Activated CD4-positive, alpha-beta T cell treated with anti-CD3 and anti-CD28 coated beads, Interleukin-2, amount 10 ng/mL, durations not matched to agents 24 days and 14 days (primary cell): ENCODE measurements around the gene FIGNL1. TPM values are rescaled to one million over a fixed set of nuclear protein-coding genes. Genes with fewer than 3 reads are reported as not detected.

Experiments used
- DNase-seq: peaks from one replicate; pipeline ENCODE4 v3.0.0; 2022
- H3K27ac Mint-ChIP-seq: one replicate; pipeline ENCODE4 v1.8.0; 2022; ENCODE audit warnings: mild to moderate bottlenecking, mixed read lengths
- H3K27me3 Mint-ChIP-seq: one replicate; pipeline ENCODE4 v1.8.0; 2022; ENCODE audit warnings: mixed read lengths
- H3K36me3 Mint-ChIP-seq: one replicate; pipeline ENCODE4 v1.8.0; 2022; ENCODE audit warnings: low read depth, mild to moderate bottlenecking, mixed read lengths
- H3K4me1 Mint-ChIP-seq: one replicate; pipeline ENCODE4 v1.8.0; 2021; ENCODE audit warnings: mixed read lengths
- H3K4me3 Mint-ChIP-seq: one replicate; pipeline ENCODE4 v1.8.0; 2022; ENCODE audit warnings: mild to moderate bottlenecking, moderate library complexity, mixed read lengths
- H3K9me3 Mint-ChIP-seq: one replicate; pipeline ENCODE4 v1.8.0; 2021; ENCODE audit warnings: mixed read lengths
- intact Hi-C: fragments of 100-400 bp; cut with micrococcal nuclease; formaldehyde crosslinking; loops from one replicate; pipeline ENCODE4 v1.15.1; 2023
- total RNA-seq: library from RNA; stranded (reverse); gene quantifications from 2 replicates; pipeline ENCODE4 v1.2.3, GENCODE V29; 2022

Gene FIGNL1
- total RNA-seq, 1 donor from 2014 or later: 44.7 TPM

DNA sequence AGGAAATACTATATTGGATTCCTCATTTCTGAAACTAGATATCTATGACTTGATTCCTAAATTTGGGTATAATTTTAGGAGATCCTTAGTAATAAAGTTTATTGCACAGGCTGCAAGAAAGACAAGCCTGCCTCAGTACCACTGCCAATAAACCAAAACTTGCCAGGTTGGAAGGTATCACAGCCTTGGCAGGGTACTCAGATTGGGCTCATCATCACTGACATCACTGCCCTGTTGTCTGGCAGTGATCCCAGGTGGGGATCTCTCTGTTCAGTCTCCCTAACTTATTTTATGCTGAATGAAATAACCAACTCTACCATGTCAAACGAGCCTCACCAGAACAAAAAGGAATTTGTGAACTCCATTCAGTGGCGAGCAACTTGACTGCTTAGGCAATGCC lies 18.8 kb downstream of the FIGNL1 start:
- Mint-ChIP-seq H3K4me3 (no peak overlapping the region), H3K36me3 (no peaks in the 10 kb centered on the region), H3K27ac (no peak overlapping the region), H3K9me3 (no peaks in the 10 kb centered on the region), H3K27me3 (no peaks in the 10 kb centered on the region), H3K4me1 (peaks cover 2% of the 10 kb centered on the region)
- intact Hi-C loops: no loop called here
- no peak for DNase-seq

DNA sequence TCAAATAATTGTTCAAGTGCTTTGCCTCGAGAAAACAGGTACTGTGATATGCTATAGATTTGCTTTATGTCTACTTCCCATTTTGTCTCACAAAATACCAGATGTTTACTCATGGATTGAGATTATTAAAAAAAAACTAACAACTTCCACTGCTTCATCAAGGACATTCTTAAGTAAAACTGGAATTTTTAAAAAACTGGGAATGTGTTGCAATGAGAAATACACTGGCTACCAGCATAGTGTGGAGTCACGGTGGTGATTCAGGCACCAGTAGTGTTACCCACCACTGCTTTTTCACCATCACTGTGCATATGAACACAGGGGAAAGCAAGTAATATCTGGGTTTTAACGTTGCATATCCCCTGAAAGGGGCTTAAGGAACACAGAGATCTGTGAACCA lies 21.2 kb downstream of the FIGNL1 start:
- no peak overlapping the region for H3K27ac Mint-ChIP-seq
- no peaks in the 10 kb centered on the region for H3K4me1 Mint-ChIP-seq
- no peak overlapping the region for H3K4me3 Mint-ChIP-seq
- no peak for DNase-seq
- H3K9me3 Mint-ChIP-seq: no peaks in the 10 kb centered on the region
- intact Hi-C loops: no loop called here
- no peaks in the 10 kb centered on the region for H3K27me3 Mint-ChIP-seq
- H3K36me3 Mint-ChIP-seq: no peaks in the 10 kb centered on the region

DNA sequence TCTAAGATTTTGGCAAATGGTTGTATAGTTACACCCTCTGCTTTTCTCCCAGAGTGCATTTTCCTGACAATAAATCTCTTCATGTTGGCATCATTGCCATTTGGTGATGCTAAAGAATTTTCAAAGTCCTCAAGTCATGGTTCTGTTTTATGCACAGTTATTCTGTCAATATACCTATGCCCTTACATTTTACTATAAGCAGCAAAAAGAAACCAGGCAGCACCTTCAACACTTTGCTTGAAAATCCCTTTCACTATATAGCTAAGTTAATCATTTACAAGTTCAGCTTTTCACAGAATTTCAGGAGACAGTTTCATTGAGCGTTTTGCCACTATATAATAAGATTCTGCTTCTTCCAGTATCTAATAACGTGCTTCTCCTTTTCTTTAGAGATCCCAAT lies 22.6 kb downstream of the FIGNL1 start:
- no peak for DNase-seq
- Mint-ChIP-seq H3K27me3 (no peaks in the 10 kb centered on the region), H3K27ac (no peak overlapping the region), H3K4me1 (no peaks in the 10 kb centered on the region), H3K4me3 (no peak overlapping the region), H3K36me3 (no peaks in the 10 kb centered on the region), H3K9me3 (no peaks in the 10 kb centered on the region)
- intact Hi-C loops: no loop called here

DNA sequence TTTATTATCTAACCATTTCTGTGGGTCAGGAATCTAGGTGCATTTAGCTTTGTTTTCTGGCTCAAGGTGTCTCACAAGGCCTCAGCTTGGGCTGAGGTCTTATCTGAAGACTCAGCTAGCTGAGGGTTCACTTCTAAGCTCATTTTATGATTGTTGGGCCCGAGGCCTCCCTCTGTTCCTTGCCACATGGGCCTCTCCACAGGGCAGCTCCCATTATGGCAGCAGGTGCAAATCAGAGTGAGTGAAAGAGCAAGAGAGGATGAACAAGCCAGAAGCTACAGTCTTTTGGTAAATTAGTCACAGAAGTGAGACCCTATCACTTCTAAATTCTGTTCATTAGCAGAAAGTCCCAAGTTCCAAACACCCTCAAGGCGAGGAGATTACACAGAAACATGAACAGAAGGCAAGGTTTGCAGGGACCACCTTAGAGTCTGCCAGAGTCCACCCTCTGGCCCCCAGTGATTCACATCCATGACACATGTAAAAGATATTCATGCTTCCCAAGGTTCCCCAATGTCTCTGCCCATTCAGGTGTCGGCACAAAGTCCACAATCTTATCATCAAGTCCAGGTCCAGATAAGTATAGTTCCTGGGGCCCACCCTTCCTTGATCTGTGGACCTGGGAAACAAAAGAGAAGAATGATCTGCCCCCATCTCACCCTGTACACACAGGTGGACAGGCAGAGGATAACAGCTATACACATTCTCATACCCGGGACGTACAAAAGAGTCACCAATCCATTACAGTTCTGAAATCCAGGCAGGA lies 23.7 kb downstream of the FIGNL1 start:
- H3K27ac Mint-ChIP-seq: no peak overlapping the region
- DNase-seq: peak; percentile 48
- intact Hi-C loops: no loop called here
- no peak overlapping the region for H3K4me3 Mint-ChIP-seq
- H3K4me1 Mint-ChIP-seq: no peaks in the 10 kb centered on the region
- no peaks in the 10 kb centered on the region for H3K9me3 Mint-ChIP-seq
- no peaks in the 10 kb centered on the region for H3K27me3 Mint-ChIP-seq
- no peaks in the 10 kb centered on the region for H3K36me3 Mint-ChIP-seq

DNA sequence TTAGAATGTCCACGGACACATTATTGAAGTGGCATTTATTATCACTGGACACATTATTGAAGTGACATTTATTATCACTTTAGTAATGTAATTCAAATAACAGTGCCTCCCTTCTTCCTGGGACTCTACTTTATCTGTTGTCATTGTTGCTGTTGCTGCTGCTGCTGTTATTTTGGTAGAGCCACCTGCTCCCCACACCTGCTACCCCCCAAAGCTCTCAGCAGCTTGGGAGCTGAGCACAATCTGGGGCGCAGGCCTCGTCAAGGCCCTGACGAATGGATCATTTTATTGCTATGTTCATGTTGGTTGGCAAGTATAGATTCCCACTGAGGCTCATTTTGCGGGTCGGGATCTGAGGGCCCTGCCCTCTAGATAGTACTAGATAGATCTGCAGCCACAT lies 24.8 kb downstream of the FIGNL1 start:
- no peaks in the 10 kb centered on the region for H3K36me3 Mint-ChIP-seq
- H3K4me1 Mint-ChIP-seq: no peaks in the 10 kb centered on the region
- H3K27me3 Mint-ChIP-seq: no peaks in the 10 kb centered on the region
- no peak for DNase-seq
- no peak overlapping the region for H3K27ac Mint-ChIP-seq
- H3K4me3 Mint-ChIP-seq: no peak overlapping the region
- no peaks in the 10 kb centered on the region for H3K9me3 Mint-ChIP-seq
- intact Hi-C loops: no loop called here

DNA sequence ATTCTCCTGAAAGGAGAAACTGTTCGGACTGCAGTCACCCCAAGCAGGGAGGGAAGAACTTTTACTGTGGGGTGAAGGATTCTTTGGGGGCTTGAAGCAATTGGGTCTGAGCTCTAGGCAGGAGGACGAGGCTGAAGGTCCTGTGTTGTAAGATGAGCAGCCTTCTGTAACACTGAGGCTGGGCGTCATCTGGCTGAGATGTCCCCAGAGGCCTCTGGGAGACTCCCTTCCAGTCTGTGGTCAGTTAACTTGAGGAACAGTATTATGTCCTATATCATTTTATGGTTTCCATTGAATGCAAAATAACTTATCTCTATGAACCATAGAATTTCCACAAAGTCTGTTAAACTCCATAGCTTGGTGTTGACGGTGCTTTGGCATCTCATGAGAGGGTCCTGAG lies 26.3 kb downstream of the FIGNL1 start:
- intact Hi-C loops: no loop called here
- Mint-ChIP-seq H3K27me3 (no peaks in the 10 kb centered on the region), H3K9me3 (no peaks in the 10 kb centered on the region), H3K4me1 (no peaks in the 10 kb centered on the region), H3K27ac (no peak overlapping the region), H3K36me3 (no peaks in the 10 kb centered on the region), H3K4me3 (no peak overlapping the region)
- DNase-seq: no peak

DNA sequence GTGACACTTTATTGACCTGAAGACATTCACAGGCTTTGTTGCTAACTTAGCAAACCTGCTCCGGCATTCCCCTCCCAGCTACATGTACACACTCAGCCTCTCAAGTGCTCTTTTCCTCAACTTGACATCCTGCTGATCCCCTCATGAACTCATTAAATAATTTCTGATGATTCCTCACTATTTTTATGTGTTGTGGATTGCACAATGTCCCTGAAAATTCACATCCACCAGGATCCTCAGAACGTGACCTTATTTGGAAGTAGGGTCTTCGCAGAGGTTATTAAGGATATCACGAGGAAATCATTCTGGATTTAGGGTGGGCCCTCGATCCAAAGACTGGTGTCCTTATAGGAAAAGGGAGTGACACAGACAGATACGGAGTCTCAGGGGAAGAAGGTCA lies 27.3 kb downstream of the FIGNL1 start:
- H3K36me3 Mint-ChIP-seq: no peaks in the 10 kb centered on the region
- H3K27ac Mint-ChIP-seq: no peak overlapping the region
- DNase-seq: no peak
- no peaks in the 10 kb centered on the region for H3K27me3 Mint-ChIP-seq
- H3K4me1 Mint-ChIP-seq: peaks cover 3% of the 10 kb centered on the region
- intact Hi-C loops: no loop called here
- no peak overlapping the region for H3K4me3 Mint-ChIP-seq
- H3K9me3 Mint-ChIP-seq: no peaks in the 10 kb centered on the region

DNA sequence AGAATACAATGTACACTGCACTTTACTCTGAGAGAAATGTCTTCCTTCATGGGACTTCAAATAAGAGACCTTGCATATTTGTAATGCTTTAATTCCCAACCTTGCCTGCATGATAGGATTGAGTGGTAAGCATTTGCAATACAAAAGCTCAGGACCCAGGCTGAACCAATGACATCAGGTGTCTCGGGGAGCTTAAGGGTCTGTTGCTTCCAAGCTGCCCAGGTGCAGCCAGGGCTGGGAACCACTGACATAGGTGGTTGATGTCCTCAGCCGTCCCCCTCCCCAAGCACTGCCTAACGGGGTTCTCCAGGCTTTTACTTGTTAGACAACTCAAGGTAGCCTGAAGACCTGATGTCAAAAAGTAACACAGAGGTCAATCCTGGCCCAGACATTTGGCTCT lies 29.1 kb downstream of the FIGNL1 start:
- no peaks in the 10 kb centered on the region for H3K27me3 Mint-ChIP-seq
- H3K27ac Mint-ChIP-seq: no peak overlapping the region
- no peak overlapping the region for H3K4me3 Mint-ChIP-seq
- DNase-seq: peak; percentile 54
- H3K36me3 Mint-ChIP-seq: no peaks in the 10 kb centered on the region
- intact Hi-C loops: no loop called here
- H3K4me1 Mint-ChIP-seq: peaks cover 20% of the 10 kb centered on the region
- no peaks in the 10 kb centered on the region for H3K9me3 Mint-ChIP-seq

DNA sequence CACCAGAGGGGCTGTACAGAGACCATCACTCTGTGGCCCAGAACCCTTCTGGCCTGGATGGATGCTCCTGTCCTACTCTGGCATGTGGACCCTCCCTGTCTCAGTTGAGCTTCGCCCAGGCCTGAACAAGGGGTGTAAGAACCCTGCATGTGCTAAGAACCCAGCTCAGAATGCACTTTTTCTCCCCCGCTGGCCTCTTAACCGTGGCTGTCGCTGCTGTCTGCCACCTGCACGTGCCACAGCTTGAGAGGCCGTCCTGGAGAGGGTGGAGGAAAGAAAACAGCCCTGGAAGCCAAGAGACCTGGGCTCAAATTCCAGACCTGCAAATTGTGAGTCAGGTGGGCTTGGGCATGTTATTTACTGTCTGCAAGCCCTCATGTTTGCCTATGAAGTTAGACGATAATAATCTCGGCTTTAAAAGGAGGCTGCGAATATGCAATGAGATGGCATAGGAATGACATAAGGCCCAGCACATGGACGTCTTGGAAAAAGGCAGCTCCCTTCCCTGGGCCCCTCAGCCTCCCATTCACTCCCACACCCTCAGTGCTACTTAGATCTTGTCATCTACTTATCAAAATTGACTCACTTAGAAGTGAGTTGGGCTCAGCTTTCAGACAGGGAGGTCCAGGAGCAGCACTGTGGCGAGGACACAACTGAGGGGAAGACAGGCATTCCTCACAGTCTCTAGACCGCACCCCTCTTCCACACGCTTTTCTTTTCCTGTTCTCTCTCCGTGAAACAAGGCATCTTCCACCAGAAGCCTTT lies 31.4 kb downstream of the FIGNL1 start:
- intact Hi-C loops: loop anchor here (1.0 kb wide), 5 partner anchors 21 to 326 kb away; no protein-coding TSS in a partner anchor
- H3K4me3 Mint-ChIP-seq: no peak overlapping the region
- peak; percentile 52 for DNase-seq
- no peak overlapping the region for H3K27ac Mint-ChIP-seq
- H3K9me3 Mint-ChIP-seq: no peaks in the 10 kb centered on the region
- no peaks in the 10 kb centered on the region for H3K27me3 Mint-ChIP-seq
- H3K4me1 Mint-ChIP-seq: peaks cover 31% of the 10 kb centered on the region
- no peaks in the 10 kb centered on the region for H3K36me3 Mint-ChIP-seq

DNA sequence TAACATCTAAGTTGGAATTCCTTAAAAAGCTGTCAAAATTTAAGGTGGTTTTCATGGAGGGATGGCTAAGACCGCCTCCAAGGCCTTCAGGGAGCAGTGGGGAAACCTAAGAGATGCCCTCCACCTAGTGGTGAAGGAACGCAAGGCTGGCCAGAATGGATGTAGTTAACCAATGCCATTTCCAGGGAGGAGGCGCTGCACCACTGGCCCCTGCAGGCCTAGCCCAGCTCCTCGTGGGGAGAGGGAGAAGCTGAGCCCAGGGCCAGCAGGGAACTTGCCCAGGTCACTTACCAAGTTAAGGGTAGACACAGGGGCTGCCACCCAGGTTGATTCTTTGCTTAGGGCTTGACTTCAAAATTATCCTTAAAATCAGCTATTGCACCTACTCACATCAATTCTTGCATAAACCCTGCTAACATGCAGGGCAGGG lies 32.0 kb downstream of the FIGNL1 start:
- peak; percentile 92 for DNase-seq
- H3K36me3 Mint-ChIP-seq: no peaks in the 10 kb centered on the region

DNA sequence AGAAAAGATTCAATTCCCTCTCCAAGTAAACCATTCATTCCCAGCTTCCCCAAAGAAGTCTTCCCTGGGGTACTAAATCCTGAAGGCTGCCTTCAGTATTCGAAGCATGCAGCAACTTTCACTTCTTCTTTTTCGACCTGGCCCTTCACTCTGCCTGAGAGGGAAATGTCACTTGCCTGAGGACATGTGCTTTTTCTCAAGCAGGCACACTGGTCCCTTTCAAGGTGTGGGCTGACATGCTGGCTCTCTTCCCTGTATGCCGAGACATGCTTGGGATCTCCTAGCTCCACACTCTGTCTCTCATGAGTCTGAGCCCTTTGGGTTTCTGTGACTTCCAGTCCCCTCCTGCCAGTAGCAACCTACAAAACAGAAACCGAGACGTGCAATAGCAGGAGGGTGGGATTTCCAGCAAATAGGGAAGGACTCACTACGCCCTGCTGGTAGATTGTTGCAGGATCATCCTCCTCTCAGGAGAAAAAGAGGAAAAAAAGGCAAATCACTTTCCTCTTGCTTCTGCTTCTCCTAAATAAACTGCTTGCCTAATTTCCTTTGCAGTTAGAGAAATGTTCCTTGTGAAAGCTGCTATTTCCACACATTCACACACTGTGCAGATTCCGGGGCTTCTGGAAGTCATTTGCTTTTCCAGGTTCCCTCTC lies 33.5 kb downstream of the FIGNL1 start:
- intact Hi-C loops: no loop called here
- Mint-ChIP-seq H3K36me3 (no peaks in the 10 kb centered on the region), H3K27me3 (no peaks in the 10 kb centered on the region), H3K4me1 (peaks cover 32% of the 10 kb centered on the region), H3K4me3 (peak overlapping the region; percentile 79), H3K9me3 (no peaks in the 10 kb centered on the region), H3K27ac (peak overlapping the region; percentile 75)
- DNase-seq: peak; percentile 72

More for the DNA sequence above, 32.0 kb downstream of the FIGNL1 start:
- no peaks in the 10 kb centered on the region for H3K27me3 Mint-ChIP-seq
- peaks cover 31% of the 10 kb centered on the region for H3K4me1 Mint-ChIP-seq
- H3K4me3 Mint-ChIP-seq: no peak overlapping the region
- H3K27ac Mint-ChIP-seq: no peak overlapping the region
- H3K9me3 Mint-ChIP-seq: no peaks in the 10 kb centered on the region
- intact Hi-C loops: loop anchor here (1.0 kb wide), 5 partner anchors 21 to 326 kb away; no protein-coding TSS in a partner anchor

DNA sequence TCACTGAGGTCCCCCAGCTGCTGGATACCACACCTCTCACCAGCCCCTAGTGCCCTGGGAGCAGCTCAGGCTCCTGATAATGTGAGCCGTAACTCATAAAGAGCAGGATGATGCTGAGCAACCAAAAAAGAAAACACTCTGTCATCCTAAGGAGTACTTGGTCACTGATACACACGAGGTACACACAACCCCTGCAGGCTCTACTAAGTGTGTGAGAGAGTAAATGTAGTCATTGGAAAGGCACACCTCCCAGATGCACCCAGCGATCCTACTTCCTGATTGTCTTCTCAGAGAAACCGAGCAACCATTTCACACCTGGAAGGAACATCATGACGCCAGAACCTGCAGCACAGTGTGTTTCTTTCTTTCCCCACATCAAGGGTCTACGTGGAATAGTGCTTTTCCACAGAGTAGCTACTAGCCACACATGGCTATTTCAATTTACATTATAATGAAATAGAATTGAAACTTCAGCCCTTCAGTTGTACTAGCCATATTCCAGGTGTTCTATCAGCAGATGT lies 34.2 kb downstream of the FIGNL1 start:
- intact Hi-C loops: no loop called here
- Mint-ChIP-seq H3K27me3 (no peaks in the 10 kb centered on the region), H3K36me3 (no peaks in the 10 kb centered on the region), H3K4me1 (peaks cover 37% of the 10 kb centered on the region), H3K9me3 (no peaks in the 10 kb centered on the region), H3K27ac (no peak overlapping the region), H3K4me3 (peak overlapping the region; percentile 79)
- peak; percentile 64 for DNase-seq

DNA sequence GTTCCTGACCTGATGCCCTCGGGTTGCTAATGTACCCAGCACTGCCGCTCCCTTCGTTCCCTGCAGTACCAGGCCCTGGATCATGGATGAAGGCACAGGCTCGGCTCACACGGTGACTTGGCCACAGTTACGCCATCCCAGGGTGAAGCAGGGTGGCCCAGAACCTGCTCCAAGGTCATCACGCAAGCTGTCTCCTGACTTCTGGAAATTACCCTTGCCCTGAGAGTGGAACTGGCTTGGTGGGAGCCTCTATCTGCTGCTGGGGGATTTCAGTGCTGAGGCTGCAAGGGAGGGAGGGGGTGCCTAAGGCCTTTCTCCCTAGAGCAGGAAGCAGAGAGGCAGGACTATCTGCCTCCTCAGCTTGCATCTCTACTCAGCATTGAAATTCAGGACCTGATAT lies 36.6 kb downstream of the FIGNL1 start:
- intact Hi-C loops: no loop called here
- Mint-ChIP-seq H3K27me3 (no peaks in the 10 kb centered on the region), H3K4me1 (peaks cover 54% of the 10 kb centered on the region), H3K27ac (no peak overlapping the region), H3K9me3 (no peaks in the 10 kb centered on the region), H3K4me3 (no peak overlapping the region), H3K36me3 (no peaks in the 10 kb centered on the region)
- no peak for DNase-seq

DNA sequence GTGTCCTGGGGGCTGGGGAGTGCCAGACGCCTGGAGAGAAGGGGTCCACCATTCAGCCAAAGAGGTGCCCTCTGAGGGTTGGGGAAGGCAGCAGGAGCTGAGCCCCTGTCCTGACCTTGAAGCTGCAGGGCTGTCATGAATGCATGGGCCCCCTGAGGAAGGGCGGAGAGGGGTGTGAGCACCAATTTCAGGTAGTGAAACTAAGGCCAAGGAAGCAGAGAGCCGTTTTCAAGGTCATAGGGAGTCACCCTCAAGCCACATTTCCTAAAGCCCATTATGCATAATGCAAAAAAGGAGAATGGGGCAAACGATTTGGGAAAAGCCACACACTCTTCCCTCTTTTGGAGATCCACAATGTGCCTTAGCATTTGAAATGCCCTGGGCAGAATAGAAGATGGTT lies 37.2 kb downstream of the FIGNL1 start:
- intact Hi-C loops: no loop called here
- H3K4me1 Mint-ChIP-seq: peaks cover 54% of the 10 kb centered on the region
- no peak for DNase-seq
- H3K9me3 Mint-ChIP-seq: no peaks in the 10 kb centered on the region
- H3K4me3 Mint-ChIP-seq: no peak overlapping the region
- no peak overlapping the region for H3K27ac Mint-ChIP-seq
- no peaks in the 10 kb centered on the region for H3K27me3 Mint-ChIP-seq
- no peaks in the 10 kb centered on the region for H3K36me3 Mint-ChIP-seq
